Activated CD4-positive, alpha-beta memory T cell treated with anti-CD3 and anti-CD28 coated beads, Interleukin-2, amount 10 ng/mL, durations not matched to agents 7 days and 5 days (primary cell): ENCODE data around the gene AGAP1. TPM values are rescaled to one million over a fixed set of nuclear protein-coding genes. Genes with fewer than 3 reads are reported as not detected.

Source experiments
- CTCF ChIA-PET: fragments of 350-600 bp; sonication (Branson Sonifier 250); formaldehyde crosslinking; loops from one replicate; lab custom pipeline; 2021; ENCODE audit warnings: antibody characterized with exemption, inconsistent platforms; lab: Charles Lee
- POLR2A ChIA-PET: fragments of 350-600 bp; sonication (Branson Sonifier 250); formaldehyde crosslinking; loops from one replicate; lab custom pipeline; 2021; ENCODE audit warnings: antibody characterized with exemption; lab: Charles Lee
- DNase-seq: peaks from one replicate; pipeline ENCODE4 v3.0.0-alpha.2; 2020
- H3K27ac Mint-ChIP-seq: one replicate; pipeline ENCODE4 v1.8.0; 2021; ENCODE audit warnings: mild to moderate bottlenecking, mixed read lengths
- H3K27me3 Mint-ChIP-seq: one replicate; pipeline ENCODE4 v1.8.0; 2021; ENCODE audit warnings: mixed read lengths
- H3K36me3 Mint-ChIP-seq: one replicate; pipeline ENCODE4 v1.8.0; 2021; ENCODE audit warnings: low read depth, mixed read lengths
- H3K4me1 Mint-ChIP-seq: one replicate; pipeline ENCODE4 v1.8.0; 2021; ENCODE audit warnings: mixed read lengths
- H3K4me3 Mint-ChIP-seq: one replicate; pipeline ENCODE4 v1.8.0; 2021; ENCODE audit warnings: mild to moderate bottlenecking, mixed read lengths
- H3K9me3 Mint-ChIP-seq: one replicate; pipeline ENCODE4 v1.8.0; 2021; ENCODE audit warnings: mixed read lengths
- total RNA-seq, 2 experiments: library from RNA; stranded (reverse); gene quantifications; one replicate each; pipeline ENCODE4 v1.2.3, GENCODE V29; 2021

AGAP1 gene
- total RNA-seq, result 1 to 10 TPM; 1.1 to 1.2 TPM

DNA sequence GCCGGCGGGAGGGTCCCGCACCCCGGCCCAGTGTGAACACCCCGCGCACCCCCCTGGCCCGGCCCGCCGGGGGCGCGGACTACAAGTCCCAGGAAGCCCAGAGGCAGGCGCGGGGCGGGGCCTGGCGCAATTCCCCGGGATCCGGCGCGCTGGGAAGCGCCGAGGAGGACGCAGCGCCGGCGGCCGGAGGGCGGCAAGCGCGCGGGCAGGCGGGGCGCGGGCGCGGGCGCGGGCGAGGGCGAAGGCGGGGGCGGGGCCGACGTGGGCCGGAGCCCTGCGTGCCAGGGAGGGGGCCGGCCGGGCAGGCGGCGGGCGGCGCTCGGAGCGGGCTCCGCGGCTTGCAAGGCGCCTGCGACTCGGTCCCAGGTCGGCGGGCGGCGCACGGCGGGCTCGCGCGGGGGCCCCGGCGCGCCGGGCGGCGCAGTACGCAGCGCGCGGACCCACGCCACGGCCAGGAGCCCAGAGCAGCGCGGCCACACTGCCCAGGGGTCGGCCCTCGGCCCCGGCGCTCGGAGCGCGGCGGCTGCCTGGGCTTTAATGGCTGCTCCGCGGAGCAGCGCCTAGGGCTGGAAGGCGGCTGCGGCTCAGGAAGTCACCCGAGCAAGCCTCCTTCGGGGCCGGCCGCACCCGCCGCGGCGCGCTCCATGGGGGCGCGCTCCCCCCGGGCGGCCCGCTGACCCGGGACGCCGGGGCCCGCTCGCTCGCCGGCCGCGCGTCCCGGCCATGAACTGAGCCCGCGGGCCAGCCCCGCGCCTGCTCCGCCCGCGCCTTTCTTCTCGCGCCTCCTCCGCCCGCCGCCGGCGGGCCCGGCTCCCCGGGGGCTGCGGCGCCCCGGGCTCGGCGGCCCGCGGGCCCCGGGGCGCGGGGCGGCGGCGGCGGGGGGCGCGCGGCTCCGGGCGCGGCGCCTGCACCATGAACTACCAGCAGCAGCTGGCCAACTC is at the start of gene AGAP1:
TSS of gene AGAP1 (plus strand) at position 269 of the 941 bp plus-strand sequence.
- H3K36me3 Mint-ChIP-seq, result no peaks in the 10 kb centered on the region
- peaks cover 6% of the 10 kb centered on the region for H3K4me1 Mint-ChIP-seq
- CTCF ChIA-PET, result no interaction called here
- POLR2A ChIA-PET, result no interaction called here
- no peak within 1 kb of the TSS for H3K27ac Mint-ChIP-seq
- peak within 1 kb of the TSS; percentile 68 for H3K4me3 Mint-ChIP-seq
- no peaks in the 10 kb centered on the region for H3K9me3 Mint-ChIP-seq
- DNase-seq, result no peak
- peaks cover 57% of the 10 kb centered on the region for H3K27me3 Mint-ChIP-seq

DNA sequence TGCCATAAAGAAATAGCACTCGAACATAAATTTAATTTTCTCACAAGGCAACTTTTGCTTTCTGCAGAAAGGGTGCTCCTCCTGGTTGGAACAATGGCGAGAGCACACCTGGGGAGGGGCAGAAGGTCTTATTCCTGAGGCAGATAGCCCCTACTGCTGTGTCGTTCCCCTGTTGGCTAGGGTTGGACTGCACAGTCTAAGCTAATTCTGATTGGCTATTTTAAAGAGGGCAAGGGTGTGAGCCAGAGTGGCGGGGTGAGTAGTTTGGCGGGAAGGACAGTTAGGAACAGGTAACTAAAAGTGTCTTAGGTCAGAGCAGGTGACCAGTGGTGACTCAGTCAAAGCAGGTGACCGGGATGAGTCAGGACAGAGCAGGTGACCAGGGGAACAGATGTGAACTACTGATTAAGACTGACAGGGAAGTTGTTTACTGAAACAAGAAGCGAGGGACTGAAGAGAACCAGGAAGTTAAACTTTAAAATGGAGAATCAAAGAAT is 49.7 kb upstream of the AGAP1 start:
- Mint-ChIP-seq H3K4me1 (no peaks in the 10 kb centered on the region), H3K36me3 (no peaks in the 10 kb centered on the region), H3K27ac (no peak overlapping the region), H3K27me3 (no peaks in the 10 kb centered on the region), H3K9me3 (no peaks in the 10 kb centered on the region), H3K4me3 (no peak overlapping the region)
- DNase-seq, result no peak
- ChIA-PET POLR2A (no interaction called here), CTCF (no interaction called here)

DNA sequence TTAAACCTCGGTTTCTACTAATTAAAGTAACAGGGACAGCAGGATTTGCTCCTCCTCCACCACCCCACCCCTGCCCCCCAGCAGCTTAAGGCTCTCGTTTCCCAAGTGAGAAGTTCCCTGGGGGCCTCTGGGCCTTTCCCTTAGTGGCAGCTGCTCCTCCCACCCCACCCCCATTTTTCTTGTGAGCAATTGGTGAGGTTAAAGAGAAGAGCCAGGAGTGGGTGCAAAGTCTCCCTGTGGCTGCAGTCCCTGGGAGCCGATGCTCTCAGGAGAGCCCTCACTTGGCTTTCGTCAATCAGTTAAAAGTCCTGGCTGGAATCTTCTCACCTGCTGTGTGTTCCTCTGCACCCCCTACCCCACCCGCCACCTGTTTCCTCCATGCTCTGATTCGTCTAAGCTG is 48.7 kb upstream of the AGAP1 start:
- H3K36me3 Mint-ChIP-seq, result no peaks in the 10 kb centered on the region
- DNase-seq, result no peak
- CTCF ChIA-PET, result no interaction called here
- H3K27ac Mint-ChIP-seq, result no peak overlapping the region
- no peaks in the 10 kb centered on the region for H3K27me3 Mint-ChIP-seq
- no peaks in the 10 kb centered on the region for H3K4me1 Mint-ChIP-seq
- H3K4me3 Mint-ChIP-seq, result no peak overlapping the region
- POLR2A ChIA-PET, result no interaction called here
- H3K9me3 Mint-ChIP-seq, result no peaks in the 10 kb centered on the region

DNA sequence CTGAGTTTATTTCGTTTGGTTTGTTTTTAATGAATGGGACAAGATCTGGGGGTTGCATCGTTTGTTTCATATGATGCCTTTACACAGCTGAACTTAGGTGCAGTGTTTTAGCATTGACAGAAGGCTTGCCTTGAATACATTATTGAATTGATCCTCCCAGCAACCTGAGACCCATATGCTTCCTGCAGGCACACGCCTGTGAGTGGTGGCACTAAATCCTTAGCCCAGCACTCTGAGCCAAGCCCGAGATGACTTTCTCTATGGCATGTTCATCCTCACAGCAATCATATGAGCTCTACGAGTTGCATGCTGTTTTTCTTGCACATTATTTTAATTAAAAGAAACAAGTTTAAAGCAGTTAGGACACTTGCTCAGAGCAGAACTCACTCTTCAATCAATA is 47.8 kb upstream of the AGAP1 start:
- DNase-seq, result no peak
- Mint-ChIP-seq H3K36me3 (no peaks in the 10 kb centered on the region), H3K27me3 (no peaks in the 10 kb centered on the region), H3K27ac (no peak overlapping the region), H3K4me1 (no peaks in the 10 kb centered on the region), H3K9me3 (no peaks in the 10 kb centered on the region), H3K4me3 (no peak overlapping the region)
- POLR2A ChIA-PET, result no interaction called here
- CTCF ChIA-PET, result no interaction called here

DNA sequence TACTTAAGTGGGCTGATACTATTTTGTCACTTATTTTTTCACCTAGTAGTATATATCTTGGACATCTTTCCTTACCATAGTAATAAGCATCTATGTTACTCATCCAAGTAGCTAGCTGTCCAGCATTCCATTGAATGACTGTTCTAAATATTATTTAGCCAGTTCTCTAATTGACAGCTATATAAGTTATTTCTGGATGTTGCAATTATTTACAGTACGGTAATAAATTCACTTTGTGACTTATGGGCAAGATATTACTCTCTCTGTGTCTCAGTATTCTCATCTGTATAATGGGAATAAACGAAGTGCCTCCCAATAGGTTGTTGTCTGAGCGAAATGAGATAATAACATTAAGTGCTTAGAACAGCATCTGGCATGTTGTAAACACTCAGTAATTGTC is 46.6 kb upstream of the AGAP1 start:
- Mint-ChIP-seq H3K27me3 (no peaks in the 10 kb centered on the region), H3K9me3 (no peaks in the 10 kb centered on the region), H3K4me3 (no peak overlapping the region), H3K4me1 (no peaks in the 10 kb centered on the region), H3K36me3 (no peaks in the 10 kb centered on the region), H3K27ac (no peak overlapping the region)
- DNase-seq, result no peak
- ChIA-PET CTCF (no interaction called here), POLR2A (no interaction called here)

DNA sequence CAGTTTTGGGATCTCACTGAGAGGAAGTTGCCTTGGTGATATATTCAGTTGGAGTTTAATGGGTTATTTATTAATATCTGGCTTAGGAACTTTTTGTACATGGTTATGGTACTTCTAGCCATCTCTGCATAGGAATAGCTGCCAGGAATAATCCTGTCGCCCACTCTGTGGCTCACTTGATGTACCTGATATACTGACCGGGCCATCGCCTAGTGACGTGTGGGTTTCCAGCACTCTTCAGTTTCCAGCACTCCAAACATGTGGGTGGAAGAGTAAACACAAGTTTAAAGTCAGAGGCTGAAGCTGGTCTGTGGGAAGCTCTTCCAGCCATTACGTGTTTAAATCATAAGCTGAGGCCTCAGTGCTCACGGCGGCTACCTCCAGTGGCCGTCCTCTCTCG is 44.3 kb upstream of the AGAP1 start:
- Mint-ChIP-seq H3K4me3 (no peak overlapping the region), H3K27ac (no peak overlapping the region), H3K9me3 (no peaks in the 10 kb centered on the region), H3K27me3 (no peaks in the 10 kb centered on the region), H3K36me3 (no peaks in the 10 kb centered on the region), H3K4me1 (no peaks in the 10 kb centered on the region)
- ChIA-PET POLR2A (no interaction called here), CTCF (no interaction called here)
- DNase-seq, result no peak

DNA sequence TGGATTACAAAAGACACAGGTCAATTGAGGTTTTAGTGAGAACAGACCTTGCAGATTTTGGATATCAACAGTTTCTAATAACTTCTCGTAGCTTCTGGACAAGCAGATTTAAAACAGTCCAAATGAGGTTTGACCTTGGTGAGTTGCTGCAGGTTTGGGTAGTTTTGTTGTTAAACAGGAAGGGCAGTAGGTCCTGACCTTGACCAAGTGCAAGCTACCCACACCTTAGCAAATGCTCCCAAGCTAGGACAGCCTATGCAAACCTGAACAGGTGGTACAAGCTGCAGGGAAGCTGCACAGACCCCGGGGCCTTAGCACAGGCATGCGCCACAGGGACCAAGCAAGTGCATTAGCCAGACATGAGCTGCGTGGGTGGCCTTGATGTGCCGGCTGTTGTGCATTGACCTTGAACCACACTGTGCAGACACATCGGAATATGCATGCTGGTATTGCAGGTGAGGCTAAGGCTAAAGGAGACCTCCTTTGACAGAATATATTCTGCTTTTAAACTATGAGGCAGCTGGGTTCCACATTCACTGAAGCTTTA is 40.2 kb upstream of the AGAP1 start:
- no peak for DNase-seq
- Mint-ChIP-seq H3K27ac (no peak overlapping the region), H3K27me3 (peaks cover 5% of the 10 kb centered on the region), H3K9me3 (no peaks in the 10 kb centered on the region), H3K4me1 (no peaks in the 10 kb centered on the region), H3K36me3 (no peaks in the 10 kb centered on the region), H3K4me3 (no peak overlapping the region)
- CTCF ChIA-PET, result no interaction called here
- POLR2A ChIA-PET, result no interaction called here

DNA sequence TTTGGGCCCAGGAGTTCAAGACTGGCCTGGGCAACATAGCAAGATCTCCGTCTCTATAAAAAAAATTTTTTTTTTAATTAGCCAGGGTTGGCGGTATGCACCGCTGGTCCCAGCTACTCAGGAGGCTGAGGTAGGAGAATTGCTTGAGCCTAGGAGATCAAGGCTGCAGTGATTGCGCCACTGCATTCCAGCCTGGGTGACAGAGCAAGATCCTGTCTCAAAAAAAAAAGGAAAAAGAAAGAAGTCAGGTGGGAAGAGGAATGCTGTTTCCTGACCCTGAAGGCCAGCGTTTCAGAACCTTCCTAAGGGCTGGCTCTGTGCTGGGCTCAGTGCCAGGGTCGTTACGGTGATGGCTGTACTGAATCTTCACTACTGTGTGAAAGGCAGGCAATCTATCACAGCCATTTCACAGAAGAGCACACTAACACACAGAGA is 35.0 kb upstream of the AGAP1 start:
- ChIA-PET POLR2A (no interaction called here), CTCF (no interaction called here)
- no peak overlapping the region for H3K27ac Mint-ChIP-seq
- H3K4me1 Mint-ChIP-seq, result no peaks in the 10 kb centered on the region
- DNase-seq, result no peak
- H3K4me3 Mint-ChIP-seq, result no peak overlapping the region
- H3K9me3 Mint-ChIP-seq, result no peaks in the 10 kb centered on the region
- H3K36me3 Mint-ChIP-seq, result no peaks in the 10 kb centered on the region
- H3K27me3 Mint-ChIP-seq, result peaks cover 5% of the 10 kb centered on the region

DNA sequence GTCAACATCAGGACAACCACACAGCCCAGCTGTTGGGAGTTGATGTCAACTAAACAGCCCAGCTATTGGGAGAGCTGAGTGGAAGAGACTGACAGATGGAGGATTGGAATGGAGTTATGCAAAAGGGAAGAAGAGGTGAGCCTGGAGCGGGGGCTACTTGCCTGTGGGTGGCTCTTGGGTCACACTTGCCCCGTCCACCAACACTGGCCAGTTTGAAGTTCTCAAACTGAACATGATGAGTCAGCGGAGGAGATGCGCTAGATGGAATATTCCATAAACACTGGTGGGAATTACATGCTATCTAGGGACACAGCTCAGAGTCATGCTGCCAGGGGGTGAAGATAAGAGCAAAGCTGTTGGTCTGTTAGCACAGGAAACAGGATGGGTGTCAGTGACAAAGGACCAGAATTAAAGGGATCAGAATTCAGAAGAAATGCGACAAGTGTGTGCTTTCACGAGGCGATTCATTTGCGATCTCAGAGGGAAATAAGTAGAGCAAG is 33.2 kb upstream of the AGAP1 start:
- Mint-ChIP-seq H3K27ac (no peak overlapping the region), H3K4me1 (no peaks in the 10 kb centered on the region), H3K27me3 (no peaks in the 10 kb centered on the region), H3K4me3 (no peak overlapping the region), H3K9me3 (no peaks in the 10 kb centered on the region), H3K36me3 (no peaks in the 10 kb centered on the region)
- DNase-seq, result no peak
- ChIA-PET POLR2A (no interaction called here), CTCF (no interaction called here)

DNA sequence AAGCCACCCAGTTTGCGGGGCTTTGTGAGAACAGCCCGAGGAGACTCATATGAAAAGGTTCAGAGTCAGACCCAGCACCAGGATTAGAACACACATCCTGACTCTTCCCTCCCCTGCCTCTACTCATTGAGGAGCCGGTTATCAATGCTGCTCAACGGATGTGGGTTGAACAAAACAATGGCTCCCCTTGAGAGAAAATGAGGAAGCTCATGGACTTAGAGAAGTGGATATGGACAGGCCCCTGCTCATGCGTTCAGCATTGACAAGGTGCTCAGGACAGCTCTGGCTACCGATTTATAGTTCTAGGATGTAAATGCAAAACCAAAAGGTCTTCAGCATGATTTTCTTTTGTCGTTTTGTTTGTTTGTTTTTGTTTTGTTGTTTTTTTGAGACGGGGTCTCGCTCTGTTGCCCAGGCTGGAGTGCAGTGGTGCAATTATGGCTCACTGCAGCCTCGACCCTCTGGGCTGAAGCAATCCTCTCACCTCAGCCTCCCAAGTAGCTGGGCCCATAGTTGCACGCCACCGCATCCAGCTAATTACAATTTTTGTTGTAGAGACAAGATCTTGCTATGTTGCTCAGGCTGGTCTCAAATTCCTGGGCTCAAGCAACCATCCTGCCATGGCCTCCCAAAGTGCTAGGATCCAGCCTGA is 32.0 kb upstream of the AGAP1 start:
- ChIA-PET POLR2A (no interaction called here), CTCF (no interaction called here)
- DNase-seq, result no peak
- Mint-ChIP-seq H3K9me3 (no peaks in the 10 kb centered on the region), H3K27ac (no peak overlapping the region), H3K4me1 (no peaks in the 10 kb centered on the region), H3K27me3 (no peaks in the 10 kb centered on the region), H3K4me3 (no peak overlapping the region), H3K36me3 (no peaks in the 10 kb centered on the region)

DNA sequence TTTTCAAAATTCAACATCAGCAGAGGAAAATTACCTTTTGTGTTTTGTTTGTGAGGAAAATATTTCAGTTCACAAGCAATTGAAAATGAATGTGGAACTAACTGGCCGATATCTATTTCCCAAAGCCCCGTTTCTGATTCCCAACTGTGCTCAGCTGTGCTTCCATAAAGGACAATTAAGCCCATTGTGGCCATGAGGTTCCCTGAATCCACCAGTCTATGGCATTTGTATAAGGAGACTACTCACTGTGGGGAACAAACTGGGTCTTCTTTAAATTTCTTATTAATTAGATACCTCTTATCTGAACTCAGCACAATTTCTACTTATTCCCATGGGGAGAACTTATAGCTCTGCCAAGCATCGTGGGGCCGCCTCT is 31.4 kb upstream of the AGAP1 start:
- no peaks in the 10 kb centered on the region for H3K27me3 Mint-ChIP-seq
- ChIA-PET CTCF (no interaction called here), POLR2A (no interaction called here)
- DNase-seq, result no peak
- no peaks in the 10 kb centered on the region for H3K4me1 Mint-ChIP-seq
- H3K4me3 Mint-ChIP-seq, result no peak overlapping the region
- H3K27ac Mint-ChIP-seq, result no peak overlapping the region
- H3K36me3 Mint-ChIP-seq, result no peaks in the 10 kb centered on the region
- H3K9me3 Mint-ChIP-seq, result no peaks in the 10 kb centered on the region

DNA sequence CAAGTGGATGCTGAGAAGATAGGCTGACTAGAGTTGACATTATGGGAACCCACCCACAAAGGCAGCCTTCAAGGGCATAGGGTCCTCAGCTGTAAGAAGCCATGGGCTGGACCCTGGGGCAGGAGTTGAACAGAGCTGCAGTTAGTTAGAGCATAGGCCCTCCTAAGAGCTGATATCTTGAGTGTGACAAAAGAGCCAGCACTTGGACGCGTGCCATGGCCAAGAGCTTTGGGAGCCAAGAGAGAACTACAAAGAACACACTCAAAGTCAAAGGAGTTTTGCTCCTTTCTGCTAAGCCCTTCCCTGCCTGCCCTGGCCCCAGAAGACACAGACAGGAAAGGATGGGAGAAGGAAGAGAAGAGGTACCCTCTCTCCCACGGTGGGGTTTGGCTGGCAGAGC is 29.9 kb upstream of the AGAP1 start:
- Mint-ChIP-seq H3K9me3 (no peaks in the 10 kb centered on the region), H3K4me1 (no peaks in the 10 kb centered on the region), H3K36me3 (no peaks in the 10 kb centered on the region), H3K27me3 (no peaks in the 10 kb centered on the region), H3K4me3 (no peak overlapping the region), H3K27ac (no peak overlapping the region)
- ChIA-PET CTCF (no interaction called here), POLR2A (no interaction called here)
- no peak for DNase-seq

DNA sequence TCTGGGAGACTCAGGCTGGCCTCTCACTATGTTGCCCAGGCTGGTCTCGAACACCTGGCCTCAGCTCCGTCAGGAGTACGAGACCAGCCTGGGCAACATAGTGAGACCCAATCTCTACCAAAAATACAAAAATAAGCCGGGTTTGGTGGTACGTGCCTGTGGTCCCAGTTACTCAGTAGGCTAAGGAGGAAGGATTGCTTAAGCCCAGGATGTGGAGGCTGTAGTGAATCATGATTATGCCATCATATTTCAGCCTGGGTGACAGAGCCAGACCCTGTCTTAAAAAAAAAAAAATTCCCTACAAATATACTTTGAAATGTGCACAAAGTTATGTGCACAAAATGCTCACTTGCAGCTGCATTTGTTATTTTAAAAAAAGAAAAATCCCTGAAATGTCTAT is 26.3 kb upstream of the AGAP1 start:
- H3K9me3 Mint-ChIP-seq, result no peaks in the 10 kb centered on the region
- H3K27me3 Mint-ChIP-seq, result no peaks in the 10 kb centered on the region
- H3K4me3 Mint-ChIP-seq, result no peak overlapping the region
- CTCF ChIA-PET, result no interaction called here
- H3K36me3 Mint-ChIP-seq, result no peaks in the 10 kb centered on the region
- POLR2A ChIA-PET, result interaction anchor here (0.6 kb wide), 1 partner anchor 420 kb away, joined by 3 read pairs; no protein-coding TSS in a partner anchor
- DNase-seq, result no peak
- no peak overlapping the region for H3K27ac Mint-ChIP-seq
- H3K4me1 Mint-ChIP-seq, result no peaks in the 10 kb centered on the region
